SJCRH30 (cell line): ENCODE results near the gene LDB2. TPM values are rescaled to one million over a fixed set of nuclear protein-coding genes. Genes with fewer than 3 reads are reported as not detected.
"Not testable (repeated sequence)": the region's sequence is repeated elsewhere in the genome, so short reads cannot be mapped to it uniquely, and the experiment has no call there.

Source experiments
- DNase-seq, 2 experiments: peaks; one replicate each; pipeline ENCODE4 v3.0.0-alpha.2; 2015 to 2020
- H3K27ac ChIP-seq: fragments of 250-450 bp; sonication (Bioruptor Pico); 2 replicates; pipeline ENCODE4 v1.5.1; 2020; ENCODE audit warnings: mild to moderate bottlenecking, moderate library complexity
- H3K27me3 ChIP-seq: fragments of 250-450 bp; sonication (Bioruptor Pico); 2 replicates; pipeline ENCODE4 v1.5.1; 2020; ENCODE audit warnings: mild to moderate bottlenecking, moderate library complexity
- H3K36me3 ChIP-seq: fragments of 250-450 bp; sonication (Bioruptor Pico); 2 replicates; pipeline ENCODE4 v1.5.1; 2020; ENCODE audit warnings: mild to moderate bottlenecking, moderate library complexity
- H3K4me1 ChIP-seq: fragments of 250-450 bp; sonication (Bioruptor Pico); 2 replicates; pipeline ENCODE4 v1.5.1; 2020; ENCODE audit warnings: mild to moderate bottlenecking, moderate library complexity
- H3K4me3 ChIP-seq: fragments of 250-450 bp; sonication (Bioruptor Pico); 2 replicates; pipeline ENCODE4 v1.5.1; 2020; ENCODE audit warnings: mild to moderate bottlenecking, moderate library complexity
- H3K9me3 ChIP-seq: fragments of 250-450 bp; sonication (Bioruptor Pico); replicated peaks from 2 replicates; pipeline ENCODE4 v1.5.1; 2020; ENCODE audit warnings: mild to moderate bottlenecking, moderate library complexity
- total RNA-seq: library from RNA; depleted of rRNA; stranded (reverse); fragments of >200 nt; shearing (Covaris generic); gene quantifications from 2 replicates; pipeline ENCODE4 v1.2.3, GENCODE V29; 2014

Gene LDB2
- total RNA-seq, 1 experiment from 2014 or later, result 0.51 TPM

GRCh38 chr4:16572631-16573030 is 325.8 kb downstream of the LDB2 start:
- no peak overlapping the region for H3K4me3 ChIP-seq
- H3K4me1 ChIP-seq, result no peaks in the 10 kb centered on the region
- no peak for DNase-seq
- H3K27ac ChIP-seq, result no peak overlapping the region
- H3K36me3 ChIP-seq, result no peaks in the 10 kb centered on the region
- no peaks in the 10 kb centered on the region; the same call in 1 of the 2 replicates for H3K9me3 ChIP-seq
- H3K27me3 ChIP-seq, result 0 out of 2 replicates have a peak, but pooled peaks cover 5% of the 10 kb centered on the region

GRCh38 chr4:16572161-16572560 is 326.3 kb downstream of the LDB2 start:
- no peak overlapping the region for H3K27ac ChIP-seq
- DNase-seq, result no peak
- no peak overlapping the region for H3K4me3 ChIP-seq
- H3K27me3 ChIP-seq, result 0 out of 2 replicates have a peak, but pooled peaks cover 5% of the 10 kb centered on the region
- no peaks in the 10 kb centered on the region; the same call in 1 of the 2 replicates for H3K9me3 ChIP-seq
- no peaks in the 10 kb centered on the region for H3K36me3 ChIP-seq
- H3K4me1 ChIP-seq, result no peaks in the 10 kb centered on the region

DNA sequence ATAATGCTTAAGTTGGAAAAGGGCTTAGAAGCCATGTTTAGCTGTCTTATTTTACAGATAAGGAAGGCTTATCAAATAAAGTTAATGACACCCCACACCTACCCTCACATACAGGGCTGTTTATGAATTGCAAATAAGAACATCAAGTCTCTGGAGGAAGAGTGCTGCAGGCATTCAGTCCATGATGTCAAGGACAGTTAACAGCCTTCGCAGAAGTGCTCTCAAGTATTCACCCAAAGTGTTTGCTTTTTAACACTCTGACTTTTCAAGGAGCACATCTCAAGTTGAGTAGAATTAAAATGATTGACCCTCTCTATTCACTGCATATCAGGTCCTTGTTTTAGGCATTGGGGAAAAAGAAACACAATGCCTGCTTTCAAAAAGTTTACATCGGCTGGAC is 328.7 kb downstream of the LDB2 start:
- no peak overlapping the region for H3K4me3 ChIP-seq
- DNase-seq, result no peak
- H3K27me3 ChIP-seq, result 0 out of 2 replicates have a peak, but pooled peaks cover 2% of the 10 kb centered on the region
- no peaks in the 10 kb centered on the region; the same call in 1 of the 2 replicates for H3K9me3 ChIP-seq
- no peak overlapping the region for H3K27ac ChIP-seq
- H3K36me3 ChIP-seq, result no peaks in the 10 kb centered on the region
- H3K4me1 ChIP-seq, result no peaks in the 10 kb centered on the region

GRCh38 chr4:16557316-16557715 is 341.1 kb downstream of the LDB2 start:
- not testable (repeated sequence) for DNase-seq, H3K9me3 ChIP-seq, H3K4me1 ChIP-seq, H3K27ac ChIP-seq, H3K36me3 ChIP-seq, H3K4me3 ChIP-seq, H3K27me3 ChIP-seq

- H3K4me1 ChIP-seq, result no peaks in the 10 kb centered on the region
Observed at GRCh38 chr4:16555156-16555555, 343.3 kb downstream of the LDB2 start.

DNA sequence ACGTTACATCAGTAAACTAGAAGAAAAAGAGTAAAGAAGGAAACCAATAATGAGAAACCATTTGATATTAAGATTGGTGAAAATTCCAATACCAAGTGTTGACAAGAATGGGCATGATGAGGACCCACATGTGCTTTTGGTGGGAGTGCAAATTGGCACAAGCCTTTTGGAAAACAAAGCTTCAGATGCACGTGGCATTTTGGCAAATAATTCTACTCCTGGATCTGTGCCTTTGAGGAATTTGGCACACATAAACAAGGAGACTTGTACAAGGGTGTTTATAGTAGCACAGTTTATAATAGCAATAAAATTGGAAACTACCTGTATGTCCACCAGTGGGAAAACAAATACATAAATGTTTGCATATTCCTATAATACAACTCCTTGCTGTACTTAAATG is 347.9 kb downstream of the LDB2 start:
- no peaks in the 10 kb centered on the region for H3K27me3 ChIP-seq
- no peak overlapping the region for H3K27ac ChIP-seq
- no peaks in the 10 kb centered on the region for H3K36me3 ChIP-seq
- no peak overlapping the region for H3K4me3 ChIP-seq
- H3K9me3 ChIP-seq, result no peaks in the 10 kb centered on the region
- H3K4me1 ChIP-seq, result no peaks in the 10 kb centered on the region
- DNase-seq, result no peak

More at GRCh38 chr4:16555156-16555555, 343.3 kb downstream of the LDB2 start:
- H3K9me3 ChIP-seq, result no peaks in the 10 kb centered on the region
- no peak overlapping the region for H3K27ac ChIP-seq
- H3K4me3 ChIP-seq, result no peak overlapping the region
- H3K36me3 ChIP-seq, result no peaks in the 10 kb centered on the region
- H3K27me3 ChIP-seq, result no peaks in the 10 kb centered on the region
- no peak for DNase-seq

- no peak for DNase-seq
- Histone ChIP-seq H3K27ac (no peak overlapping the region), H3K27me3 (no peaks in the 10 kb centered on the region), H3K4me3 (no peak overlapping the region), H3K36me3 (no peaks in the 10 kb centered on the region), H3K4me1 (no peaks in the 10 kb centered on the region), H3K9me3 (no peaks in the 10 kb centered on the region)
Observed at GRCh38 chr4:16545656-16546055, 352.8 kb downstream of the LDB2 start.

DNA sequence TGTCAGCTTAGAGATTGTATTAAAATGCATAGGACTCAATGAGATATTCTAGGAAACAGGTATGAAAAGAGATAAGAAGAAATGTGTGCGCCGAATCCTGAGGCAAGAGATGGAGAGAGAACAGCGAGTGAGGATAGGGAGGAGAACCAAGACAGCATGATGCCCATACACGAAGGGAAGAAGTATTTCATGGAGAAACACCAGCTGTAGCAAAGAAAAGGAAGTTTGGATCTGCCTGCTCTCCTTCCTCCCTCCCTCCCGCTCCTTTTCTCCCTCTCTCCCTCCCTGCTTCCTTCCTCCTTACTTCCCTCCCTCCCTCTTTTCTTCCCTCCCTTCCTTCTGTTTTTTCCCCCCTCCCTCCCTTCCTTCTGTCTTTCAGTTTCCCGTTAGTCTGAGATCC is 353.6 kb downstream of the LDB2 start:
- Histone ChIP-seq H3K36me3 (no peaks in the 10 kb centered on the region), H3K4me3 (no peak overlapping the region), H3K4me1 (no peaks in the 10 kb centered on the region), H3K9me3 (no peaks in the 10 kb centered on the region), H3K27me3 (no peaks in the 10 kb centered on the region), H3K27ac (no peak overlapping the region)
- no peak for DNase-seq

- no peaks in the 10 kb centered on the region for H3K36me3 ChIP-seq
- H3K9me3 ChIP-seq, result no peaks in the 10 kb centered on the region
- DNase-seq, result no peak
- no peak overlapping the region for H3K27ac ChIP-seq
- no peaks in the 10 kb centered on the region for H3K27me3 ChIP-seq
- H3K4me1 ChIP-seq, result no peaks in the 10 kb centered on the region
- no peak overlapping the region for H3K4me3 ChIP-seq
Observed at GRCh38 chr4:16544251-16544721, 354.2 kb downstream of the LDB2 start.

DNA sequence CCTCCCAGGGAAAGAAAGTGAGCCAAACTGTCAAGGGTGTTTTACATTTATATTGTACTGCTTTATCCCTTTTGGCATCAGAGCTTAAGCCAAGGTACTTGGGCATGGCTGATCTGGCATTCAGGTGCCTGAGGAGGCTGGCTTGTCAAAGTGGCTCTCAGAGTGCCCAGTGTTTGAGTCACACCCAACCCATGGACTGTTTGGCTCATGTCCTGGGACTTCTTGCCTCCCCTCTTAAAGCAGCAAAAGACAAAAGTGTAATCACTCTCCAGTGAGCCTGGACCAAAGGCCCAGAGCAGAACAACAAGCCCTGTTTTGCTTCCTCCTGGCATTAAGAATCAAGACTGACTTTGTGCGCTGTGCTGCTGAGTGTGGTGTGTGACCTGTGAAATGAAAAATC is 360.5 kb downstream of the LDB2 start:
- no peak overlapping the region for H3K27ac ChIP-seq
- H3K9me3 ChIP-seq, result no peaks in the 10 kb centered on the region
- no peak overlapping the region for H3K4me3 ChIP-seq
- H3K36me3 ChIP-seq, result no peaks in the 10 kb centered on the region
- DNase-seq, result no peak
- no peaks in the 10 kb centered on the region for H3K27me3 ChIP-seq
- no peaks in the 10 kb centered on the region for H3K4me1 ChIP-seq

DNA sequence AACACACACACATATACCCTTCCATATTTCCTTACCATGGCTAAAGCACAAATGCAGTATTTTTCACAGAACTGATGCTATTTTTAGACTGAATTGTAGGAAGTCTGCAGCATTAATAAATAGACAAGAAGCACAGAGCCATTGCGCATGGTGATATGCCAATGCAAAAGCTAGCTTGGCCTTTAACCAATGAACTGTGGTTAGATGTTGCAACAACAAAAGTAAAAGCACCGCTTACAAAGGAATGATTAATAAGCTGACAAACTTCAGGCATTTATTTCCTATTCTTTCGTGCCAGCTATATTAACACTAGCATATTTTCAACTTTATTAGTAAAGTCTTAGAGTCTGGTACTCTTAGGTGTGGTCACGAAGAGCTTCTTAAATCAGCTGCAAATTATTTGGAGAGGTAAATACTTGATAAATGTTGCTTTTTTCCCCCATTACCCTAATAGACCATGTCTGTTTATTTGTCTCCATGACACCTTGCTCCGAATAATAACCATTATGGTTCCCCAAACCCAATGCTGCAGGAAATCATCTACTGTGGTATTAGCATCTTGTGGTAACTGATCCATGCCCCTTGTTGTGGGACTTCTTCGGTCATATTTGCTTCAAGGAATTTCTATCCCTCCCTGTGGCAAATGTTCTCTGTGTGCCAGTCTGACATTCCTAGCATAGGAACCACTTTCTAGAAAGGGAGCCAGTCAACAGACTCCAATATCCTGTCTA is 366.0 kb downstream of the LDB2 start:
- Histone ChIP-seq H3K9me3 (no peaks in the 10 kb centered on the region), H3K27ac (no peak overlapping the region), H3K4me3 (no peak overlapping the region), H3K36me3 (no peaks in the 10 kb centered on the region), H3K27me3 (0 out of 2 replicates have a peak, but pooled peaks cover 3% of the 10 kb centered on the region), H3K4me1 (no peaks in the 10 kb centered on the region)
- no peak for DNase-seq

- H3K4me3 ChIP-seq, result no peak overlapping the region
- no peak for DNase-seq
- no peaks in the 10 kb centered on the region for H3K36me3 ChIP-seq
- no peaks in the 10 kb centered on the region for H3K4me1 ChIP-seq
- no peak overlapping the region for H3K27ac ChIP-seq
- H3K9me3 ChIP-seq, result no peaks in the 10 kb centered on the region
- 0 out of 2 replicates have a peak, but pooled peaks cover 3% of the 10 kb centered on the region for H3K27me3 ChIP-seq
Observed at GRCh38 chr4:16530688-16531635, 367.5 kb downstream of the LDB2 start.

DNA sequence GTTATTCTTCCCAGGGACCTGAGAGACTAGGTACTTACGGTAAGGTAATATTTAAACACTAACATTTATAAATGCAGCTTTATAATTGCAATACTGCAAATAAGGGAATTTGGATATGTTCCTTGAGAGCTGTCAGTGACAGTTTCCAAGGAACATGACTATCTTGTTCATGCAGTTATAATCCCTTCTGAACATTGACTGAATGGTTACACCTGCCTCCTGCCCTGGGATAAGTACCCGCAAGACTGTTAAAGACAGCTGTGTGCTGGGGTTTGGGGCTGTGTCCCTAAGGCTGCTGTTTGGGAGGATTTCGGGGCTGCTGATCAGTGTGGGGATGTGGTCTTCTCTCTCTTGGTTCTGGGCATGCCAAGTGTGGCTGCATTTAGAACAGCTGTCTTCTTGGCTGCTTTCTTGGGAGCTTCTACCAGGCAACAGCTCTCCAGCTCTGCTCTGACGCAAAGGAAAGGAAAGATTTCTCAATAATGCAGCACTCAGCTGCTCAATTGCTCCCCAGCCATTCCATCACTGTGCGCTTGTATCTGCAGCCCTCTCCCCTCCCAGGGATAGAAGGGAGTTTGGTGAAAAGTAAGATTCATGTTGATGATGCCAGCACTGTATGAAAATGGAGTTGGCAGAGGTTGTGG is 373.4 kb downstream of the LDB2 start:
- no peaks in the 10 kb centered on the region for H3K36me3 ChIP-seq
- DNase-seq, result peak; percentile 9 to 43

DNA sequence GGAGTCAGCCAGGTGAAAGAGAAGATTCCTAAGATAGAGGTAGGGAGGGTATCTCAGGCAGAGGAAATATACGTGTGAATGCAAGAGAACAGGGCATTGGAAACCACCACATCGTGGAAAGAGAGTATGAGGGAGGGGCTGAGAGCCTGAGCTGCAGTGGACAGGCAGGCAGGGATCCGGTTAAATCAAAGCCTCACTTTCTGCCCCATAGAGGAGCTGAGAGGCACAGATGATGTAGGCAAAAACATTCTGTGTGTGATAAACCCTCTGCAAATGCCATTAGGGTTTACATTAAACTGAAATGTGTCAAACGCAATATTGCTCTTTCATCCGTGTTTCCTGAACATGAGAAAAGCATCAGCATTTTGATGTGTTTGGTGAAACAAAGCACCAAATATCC is 374.0 kb downstream of the LDB2 start:
- H3K36me3 ChIP-seq, result no peaks in the 10 kb centered on the region
- no peaks in the 10 kb centered on the region for H3K4me1 ChIP-seq
- DNase-seq, result no peak
- no peaks in the 10 kb centered on the region for H3K9me3 ChIP-seq
- H3K4me3 ChIP-seq, result no peak overlapping the region
- no peak overlapping the region for H3K27ac ChIP-seq
- peaks cover 6% of the 10 kb centered on the region; the same call in 1 of the 2 replicates for H3K27me3 ChIP-seq

More for the DNA sequence above, 373.4 kb downstream of the LDB2 start:
- Histone ChIP-seq H3K27me3 (peaks cover 6% of the 10 kb centered on the region; the same call in 1 of the 2 replicates), H3K4me1 (no peaks in the 10 kb centered on the region), H3K27ac (no peak overlapping the region), H3K9me3 (no peaks in the 10 kb centered on the region), H3K4me3 (no peak overlapping the region)
